Measurements from ENCODE around the gene ACBD3.

The ACBD3 gene

GRCh38 chr1:226109829-226110248 is 76.7 kb downstream of the ACBD3 start:
- no peak for DNase-seq

DNA sequence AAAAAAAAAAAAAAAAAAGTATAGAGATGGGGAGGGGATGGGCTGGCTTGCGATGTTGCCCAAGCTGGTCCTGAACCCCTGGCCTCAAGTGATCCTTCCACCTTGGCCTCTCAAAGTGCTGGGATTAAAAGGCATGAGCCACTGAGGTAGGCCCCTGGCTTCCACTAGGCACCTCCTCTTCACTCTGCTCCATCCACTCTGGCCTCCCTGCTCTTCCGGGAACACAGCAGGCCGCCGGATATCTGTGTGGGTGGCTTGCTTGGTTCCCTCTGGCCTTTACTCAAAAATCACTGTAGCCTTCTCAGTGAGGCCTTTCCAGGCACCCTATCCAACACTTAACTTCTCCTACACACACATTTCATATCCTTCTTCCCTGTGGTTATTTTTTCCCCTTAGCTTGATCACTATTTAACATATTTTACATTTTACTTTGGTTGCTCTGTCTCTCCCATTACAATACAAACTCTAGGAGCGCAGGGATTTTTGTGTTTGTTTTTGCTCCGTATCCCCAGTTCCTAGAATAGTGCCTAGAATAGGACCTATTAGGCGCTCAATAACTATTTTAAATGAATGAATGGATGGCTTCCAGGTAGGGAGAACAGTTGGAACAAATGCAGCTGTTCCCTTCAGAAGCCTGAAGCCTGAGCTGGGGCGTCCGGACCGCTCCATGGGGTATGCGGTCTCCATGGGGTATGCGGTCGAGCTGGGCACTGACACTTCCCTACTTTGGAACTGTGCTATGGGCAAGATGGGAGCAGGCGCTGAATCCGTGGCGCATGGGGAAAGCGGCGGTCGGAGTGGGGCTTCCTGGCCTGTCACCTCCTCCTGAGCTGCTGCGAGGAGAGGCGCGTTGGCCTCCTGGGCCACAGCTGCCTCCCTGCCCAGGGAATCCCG is 77.4 kb downstream of the ACBD3 start:
- no peak for DNase-seq

GRCh38 chr1:226107471-226108460 is 78.8 kb downstream of the ACBD3 start:
- DNase-seq: no peak

DNA sequence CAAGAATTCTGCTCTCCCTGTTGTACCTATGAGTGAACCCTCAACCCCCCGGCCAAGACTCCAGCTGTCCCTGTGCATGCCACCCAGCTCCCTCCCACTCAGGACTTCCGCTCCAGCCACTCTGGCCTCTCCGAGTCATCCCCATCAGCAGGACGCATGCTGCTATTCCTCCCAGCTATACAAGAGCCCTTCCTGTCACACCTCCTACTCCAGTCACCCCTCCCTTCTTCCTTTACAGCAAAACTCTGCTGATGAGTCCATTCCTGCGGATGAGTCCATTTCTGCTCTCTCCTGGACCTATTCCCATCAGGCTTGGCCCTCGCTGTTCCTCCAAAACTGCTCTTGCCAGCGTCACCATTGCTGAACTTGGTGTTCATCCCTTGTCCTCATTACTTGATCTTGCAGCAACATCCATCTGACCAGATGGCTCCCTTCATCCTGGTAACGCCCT is 81.8 kb downstream of the ACBD3 start:
- DNase-seq: no peak

DNA sequence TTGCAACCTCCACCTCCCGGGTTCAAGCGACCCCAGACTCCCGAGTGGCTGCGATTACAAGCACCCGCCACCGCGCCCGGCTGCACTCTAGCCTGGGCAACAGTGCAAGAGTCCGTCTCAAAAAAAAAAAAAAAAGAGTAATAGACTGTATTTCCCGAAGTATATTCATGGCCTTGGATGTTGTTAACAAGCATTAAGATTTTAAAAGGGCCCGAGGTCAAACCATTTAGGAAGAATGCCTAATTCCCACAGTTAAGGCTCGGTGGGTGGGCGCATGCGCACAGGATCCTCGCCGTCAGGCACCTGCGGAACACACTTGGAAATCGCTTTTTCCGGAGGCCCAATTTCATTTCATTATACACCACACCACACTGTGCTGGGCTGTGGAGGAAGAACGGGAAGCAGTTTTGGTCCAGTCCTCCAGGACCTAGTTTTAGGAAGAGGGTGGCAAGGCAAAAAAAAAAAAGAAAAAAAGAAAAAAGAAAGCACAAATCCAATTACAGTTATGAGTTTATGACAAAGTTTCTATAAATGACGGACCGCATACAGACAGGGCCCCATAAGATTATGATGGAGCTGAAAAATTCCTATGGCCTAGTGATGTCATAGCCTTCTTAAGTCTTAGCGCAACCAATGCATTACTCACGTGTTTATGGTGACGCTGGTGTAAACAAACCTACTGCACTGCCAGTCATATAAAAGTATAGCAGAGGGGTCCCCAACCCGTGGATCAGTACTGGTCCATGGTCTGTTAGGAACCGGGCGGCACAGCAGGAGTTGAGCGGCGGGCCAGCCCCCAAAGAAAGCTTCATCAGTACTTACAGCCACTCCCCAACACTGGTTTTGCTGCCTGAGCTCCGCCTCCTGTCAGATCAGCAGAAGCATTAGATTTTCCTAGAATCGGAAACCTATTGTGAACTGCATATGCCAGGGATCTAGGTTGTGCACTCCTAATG is 85.8 kb downstream of the ACBD3 start:
- no peak for DNase-seq

DNA sequence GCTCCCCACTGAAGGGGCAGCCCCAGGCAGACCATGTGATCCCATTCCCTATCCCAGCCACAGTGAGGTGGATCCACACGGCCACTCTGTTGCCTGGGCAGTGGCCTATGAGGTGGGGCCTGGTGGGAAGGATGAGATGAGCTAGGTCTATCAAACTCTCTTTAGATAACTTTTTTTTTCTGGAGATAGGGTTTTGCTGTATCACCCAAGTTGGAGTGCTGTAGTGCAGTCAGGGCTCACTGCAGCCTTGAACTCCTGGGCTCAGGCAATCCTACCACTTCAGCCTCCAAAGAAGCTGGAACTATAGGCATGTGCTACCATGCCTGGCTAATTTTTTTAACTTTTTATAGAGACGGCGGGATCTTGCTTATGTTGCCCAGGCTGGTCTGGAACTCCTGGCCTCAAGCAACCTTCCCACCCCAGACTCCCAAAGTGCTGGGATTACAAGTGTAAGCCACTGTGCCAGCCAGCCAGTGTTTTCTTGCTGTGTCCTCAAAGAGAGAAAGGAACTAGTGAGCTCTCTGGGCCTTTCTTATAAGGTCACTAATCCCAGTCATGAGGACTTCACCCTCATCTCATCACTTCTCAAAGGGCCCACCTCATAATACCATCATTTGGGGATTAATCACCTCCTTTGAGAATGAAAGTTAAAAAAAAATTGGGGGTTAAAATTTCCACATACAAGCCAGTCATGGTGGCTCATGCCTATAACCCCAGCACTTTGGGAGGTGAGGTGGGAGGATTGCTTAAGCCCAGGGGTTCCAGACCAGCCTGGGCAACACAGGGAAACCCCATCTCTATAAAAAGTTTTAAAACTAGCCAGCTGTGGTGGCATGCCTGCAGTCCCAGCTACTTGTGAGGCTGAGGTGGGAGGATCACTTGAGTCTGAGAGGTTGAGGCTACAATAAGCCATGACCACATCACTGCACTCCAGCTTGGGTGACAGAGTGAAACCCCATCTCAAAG is 87.4 kb downstream of the ACBD3 start:
- no peak for DNase-seq

DNA sequence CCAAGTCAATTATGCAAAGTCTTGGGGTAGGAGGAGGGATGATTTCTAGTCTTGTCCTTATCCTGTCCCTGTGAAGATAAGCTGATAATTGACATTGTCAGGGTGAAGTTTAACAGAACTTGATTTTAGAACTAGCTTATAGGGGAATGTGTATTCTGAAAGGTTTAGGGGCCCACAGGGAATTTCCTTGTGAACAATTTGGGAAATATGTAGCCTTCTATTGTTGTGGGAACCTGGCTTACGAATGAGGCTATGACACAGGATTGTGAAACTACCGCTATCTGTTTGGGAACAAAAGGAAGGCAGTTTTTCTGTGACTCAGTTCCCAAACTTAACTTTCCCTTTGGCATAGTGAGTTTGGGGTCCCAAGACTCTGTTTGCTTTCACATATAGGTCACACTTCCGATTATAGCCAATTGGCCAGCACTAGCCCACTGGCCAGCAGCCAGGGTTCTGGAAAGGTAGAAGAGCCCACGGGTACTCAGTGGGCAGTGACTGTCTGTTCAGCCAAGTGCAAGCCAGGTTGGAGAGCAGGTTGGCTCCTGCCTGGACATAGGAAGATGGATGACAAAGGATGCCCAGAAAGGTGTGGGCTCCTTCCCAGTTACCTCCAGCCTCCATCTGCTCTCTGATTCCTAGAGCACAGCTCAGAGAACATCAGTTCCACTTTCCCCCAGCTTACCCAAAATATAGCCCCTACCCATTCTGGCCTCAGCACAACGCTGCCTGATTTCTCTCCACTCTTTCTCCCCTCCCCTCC is 88.5 kb downstream of the ACBD3 start:
- DNase-seq: no peak

- DNase-seq: no peak
Observed at GRCh38 chr1:226095286-226095685, 91.3 kb downstream of the ACBD3 start.

All from NCI-H1417 treated with DMSO at 0.1 percent for 48 hours (cell line).